Activated CD4-positive, alpha-beta T cell treated with anti-CD3 and anti-CD28 coated beads for 48 hours (primary cell): ENCODE results near the gene FXYD2.

ENCODE experiments used
- DNase-seq: peaks from one replicate; pipeline ENCODE4 v3.0.0-alpha.2; 2020

Gene FXYD2

GRCh38 chr11:117795638-117796455 lies 28.7 kb downstream of the FXYD2 start:
- DNase-seq = no peak

- no peak for DNase-seq
Measured at GRCh38 chr11:117794772-117795629, 29.5 kb downstream of the FXYD2 start.

GRCh38 chr11:117794135-117794534 lies 30.4 kb downstream of the FXYD2 start:
- DNase-seq = no peak

GRCh38 chr11:117793583-117793982 lies 31.0 kb downstream of the FXYD2 start:
- no peak for DNase-seq

- DNase-seq = no peak
Measured at GRCh38 chr11:117792992-117793391, 31.6 kb downstream of the FXYD2 start.

GRCh38 chr11:117792241-117792640 lies 32.3 kb downstream of the FXYD2 start:
- DNase-seq = no peak

GRCh38 chr11:117790279-117790678 lies 34.3 kb downstream of the FXYD2 start:
- no peak for DNase-seq

GRCh38 chr11:117789241-117789640 lies 35.3 kb downstream of the FXYD2 start:
- DNase-seq = no peak

- DNase-seq = no peak
Measured at GRCh38 chr11:117786135-117786870, 38.2 kb downstream of the FXYD2 start.

- no peak for DNase-seq
Measured at GRCh38 chr11:117782101-117782500, 42.4 kb downstream of the FXYD2 start.

- DNase-seq = no peak
Measured at GRCh38 chr11:117781627-117782026, 42.9 kb downstream of the FXYD2 start.

GRCh38 chr11:117780456-117780855 lies 44.1 kb downstream of the FXYD2 start:
- no peak for DNase-seq

- no peak for DNase-seq
Measured at GRCh38 chr11:117774553-117774952, 50.0 kb downstream of the FXYD2 start.

GRCh38 chr11:117772360-117772759 lies 52.2 kb downstream of the FXYD2 start:
- no peak for DNase-seq

- no peak for DNase-seq
Measured at GRCh38 chr11:117771841-117772240, 52.7 kb downstream of the FXYD2 start.

GRCh38 chr11:117771197-117771596 lies 53.3 kb downstream of the FXYD2 start:
- no peak for DNase-seq

GRCh38 chr11:117770061-117770460 lies 54.5 kb downstream of the FXYD2 start:
- DNase-seq = no peak
